GM11168 (cell line): Measurements from ENCODE around the gene TRIM13.
"Not testable (repeated sequence)": the region's sequence is repeated elsewhere in the genome, so short reads cannot be mapped to it uniquely, and the experiment has no call there.

ENCODE experiments used
- in situ Hi-C: fragments of 300-500 bp; cut with MboI; formaldehyde crosslinking; loops from one replicate; pipeline ENCODE4 v1.12.0; 2022; ENCODE audit warnings: low sequenced_read_pairs; ENCODE audit not compliant: unreplicated experiment

Gene TRIM13

DNA sequence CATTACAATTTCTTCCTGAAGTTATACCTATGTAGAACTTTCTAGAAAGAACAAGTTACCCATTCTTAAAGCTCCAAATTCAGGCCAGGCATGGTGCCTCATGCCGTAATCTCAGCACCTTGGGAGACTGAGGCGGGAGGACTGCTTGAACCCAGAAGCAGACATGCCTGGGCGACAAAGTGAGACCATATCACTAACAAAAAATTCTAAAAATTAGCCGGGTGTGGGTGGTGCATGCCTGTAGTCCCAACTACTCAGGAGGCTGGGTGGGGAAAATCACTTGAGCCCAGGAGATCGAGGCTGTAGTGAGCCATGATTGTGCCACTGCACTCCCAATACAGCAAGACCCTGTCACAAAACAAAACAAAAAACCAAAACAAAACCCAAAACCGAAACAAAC, 41.4 kb downstream of the TRIM13 start:
- in situ Hi-C loops: no loop called here

DNA sequence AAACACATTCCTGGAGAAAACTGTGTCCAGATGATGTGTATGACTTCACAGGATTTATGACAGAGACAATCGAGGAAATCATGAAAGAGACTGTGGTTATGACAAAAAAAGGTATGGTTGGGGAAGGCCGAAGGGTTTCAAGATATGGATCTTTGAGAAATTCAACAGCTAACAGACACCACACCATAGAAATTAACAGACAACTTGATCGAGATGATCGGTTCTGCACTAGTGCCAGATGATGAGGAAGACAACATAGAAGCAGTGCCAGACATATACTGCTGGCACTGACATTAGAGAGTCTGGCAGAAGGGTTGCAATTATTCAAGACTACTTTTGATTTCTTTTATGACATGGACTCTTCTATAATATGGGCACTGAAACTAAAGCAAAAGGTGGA, 55.6 kb downstream of the TRIM13 start:
- in situ Hi-C loops: no loop called here

DNA sequence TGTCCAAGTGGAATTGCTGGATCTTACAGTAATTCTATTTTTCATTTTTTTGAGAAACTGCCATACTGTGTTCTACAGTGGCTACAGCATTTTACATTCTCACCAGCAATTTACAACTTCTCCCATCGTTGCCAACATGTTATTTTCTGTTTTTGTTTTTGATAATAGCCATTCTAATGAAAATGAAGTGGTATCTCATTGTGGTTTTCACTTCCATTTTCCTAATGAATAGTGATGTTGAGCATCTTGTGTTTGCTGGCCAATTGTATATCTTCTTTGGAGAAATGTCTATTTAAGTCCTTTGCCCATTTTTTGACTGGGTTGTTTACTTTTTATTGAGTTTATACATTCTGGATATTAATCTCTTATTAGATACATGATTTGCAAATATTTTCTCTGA, 57.0 kb downstream of the TRIM13 start:
- in situ Hi-C loops: no loop called here

DNA sequence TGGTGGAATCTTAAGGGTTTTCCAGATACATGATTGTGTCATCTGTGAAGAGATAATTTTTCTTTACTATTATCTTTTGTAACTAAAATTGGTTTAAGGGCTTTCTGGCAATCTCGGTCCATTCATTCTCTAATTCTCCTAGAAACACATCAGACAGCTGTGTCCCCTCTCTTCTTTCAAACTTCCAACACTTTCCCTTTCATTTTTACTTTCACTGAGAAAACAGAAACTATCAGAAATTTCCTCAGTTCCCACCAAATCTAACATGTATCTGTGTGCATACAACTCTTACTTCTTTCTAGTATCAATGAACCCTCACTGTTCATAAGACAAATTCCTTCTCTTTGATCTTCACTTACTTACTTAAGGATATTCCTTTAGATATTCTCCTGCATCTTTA, 58.6 kb downstream of the TRIM13 start:
- in situ Hi-C loops: no loop called here

DNA sequence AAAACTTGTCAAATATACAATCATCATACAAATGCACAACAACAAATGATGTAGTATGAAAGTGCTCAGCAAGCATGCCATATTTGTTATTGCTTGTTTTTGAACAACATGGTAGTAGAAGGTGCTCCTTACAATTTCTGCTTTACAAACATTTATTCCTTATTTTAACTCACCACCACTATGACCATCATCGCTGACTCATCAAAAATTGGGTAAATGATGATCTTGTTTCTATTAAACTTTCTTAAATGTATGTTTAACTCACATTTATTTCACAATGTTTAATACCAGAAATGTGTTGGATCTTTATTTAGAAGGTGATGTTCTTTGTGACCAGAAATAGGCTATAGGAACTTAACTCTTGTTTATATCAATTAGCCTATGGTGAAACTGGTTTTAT, 63.9 kb downstream of the TRIM13 start:
- in situ Hi-C loops: no loop called here

DNA sequence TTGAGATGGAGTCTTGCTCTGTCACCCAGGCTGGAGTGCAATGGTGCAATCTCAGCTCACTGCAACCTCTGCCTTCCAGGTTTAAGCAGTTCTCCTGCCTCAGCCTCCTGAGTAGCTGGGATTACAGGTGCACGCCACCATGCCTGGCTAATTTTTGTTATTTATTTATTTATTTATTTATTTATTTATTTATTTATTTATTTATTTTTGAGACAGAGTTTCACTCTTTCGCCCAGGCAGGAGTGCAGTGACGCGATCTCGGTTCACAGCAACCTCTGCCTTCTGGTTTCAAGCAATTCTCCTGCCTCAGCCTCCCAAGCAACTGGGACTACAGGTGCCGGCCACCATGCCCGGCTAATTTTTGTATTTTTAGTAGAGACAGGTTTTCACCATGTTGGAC, 65.5 kb downstream of the TRIM13 start:
- in situ Hi-C loops: not testable (repeated sequence)

DNA sequence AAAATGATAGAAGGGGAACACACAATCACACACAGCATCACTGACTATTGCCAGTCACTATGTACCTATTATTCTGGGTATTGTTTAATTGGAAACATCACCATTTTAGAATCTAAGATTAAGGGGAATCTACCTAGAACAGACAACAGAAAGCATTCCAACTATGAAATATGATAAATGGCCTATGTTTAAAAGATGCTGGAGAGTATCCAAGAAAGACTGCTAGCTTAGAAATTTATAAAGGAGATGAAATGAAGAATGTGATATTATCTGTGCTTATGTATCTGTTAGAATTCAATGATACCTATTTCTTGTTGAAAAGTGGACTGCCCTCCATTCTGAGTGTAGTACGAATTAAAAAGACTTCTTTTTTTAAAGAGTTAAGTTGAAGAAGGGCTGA, 68.9 kb downstream of the TRIM13 start:
- in situ Hi-C loops: no loop called here
